GM10847 (cell line): ENCODE data around the gene VPS39.

ENCODE experiments used
- POLR2A ChIP-seq: IDR thresholded peaks from 2 replicates; pipeline ENCODE4 v1.6.1; 2011; ENCODE audit not compliant: insufficient read length; ENCODE audit errors: extremely low read depth

Gene VPS39

GRCh38 chr15:42214600-42214999, 6.5 kb upstream of the VPS39 start:
- no peak for TF ChIP-seq POLR2A

GRCh38 chr15:42213511-42213910, 5.4 kb upstream of the VPS39 start:
- TF ChIP-seq POLR2A = no peak

- no peak for TF ChIP-seq POLR2A
Measured at GRCh38 chr15:42210696-42211095, 2.6 kb upstream of the VPS39 start.

GRCh38 chr15:42206406-42206805, 1.7 kb downstream of the VPS39 start:
- TF ChIP-seq POLR2A = no peak

GRCh38 chr15:42203891-42204290, 4.2 kb downstream of the VPS39 start:
- TF ChIP-seq POLR2A = no peak

- TF ChIP-seq POLR2A = no peak
Measured at GRCh38 chr15:42202653-42203052, 5.5 kb downstream of the VPS39 start.

GRCh38 chr15:42201801-42202200, 6.3 kb downstream of the VPS39 start:
- no peak for TF ChIP-seq POLR2A

- no peak for TF ChIP-seq POLR2A
Measured at GRCh38 chr15:42199126-42199525, 9.0 kb downstream of the VPS39 start.

GRCh38 chr15:42198516-42198915, 9.6 kb downstream of the VPS39 start:
- no peak for TF ChIP-seq POLR2A

- no peak for TF ChIP-seq POLR2A
Measured at GRCh38 chr15:42194513-42194912, 13.6 kb downstream of the VPS39 start.

- no peak for TF ChIP-seq POLR2A
Measured at GRCh38 chr15:42193383-42193782, 14.7 kb downstream of the VPS39 start.

- no peak for TF ChIP-seq POLR2A
Measured at GRCh38 chr15:42191610-42192346, 16.3 kb downstream of the VPS39 start.

GRCh38 chr15:42190370-42190769, 17.7 kb downstream of the VPS39 start:
- no peak for TF ChIP-seq POLR2A

- TF ChIP-seq POLR2A = no peak
Measured at GRCh38 chr15:42185801-42186200, 22.3 kb downstream of the VPS39 start.

GRCh38 chr15:42184736-42185135, 23.4 kb downstream of the VPS39 start:
- no peak for TF ChIP-seq POLR2A

- TF ChIP-seq POLR2A = no peak
Measured at GRCh38 chr15:42184296-42184695, 23.8 kb downstream of the VPS39 start.

GRCh38 chr15:42182961-42183360, 25.1 kb downstream of the VPS39 start:
- TF ChIP-seq POLR2A = no peak

GRCh38 chr15:42182328-42182886, 25.7 kb downstream of the VPS39 start:
- TF ChIP-seq POLR2A = no peak

- no peak for TF ChIP-seq POLR2A
Measured at GRCh38 chr15:42178056-42178455, 30.0 kb downstream of the VPS39 start.
